Vagina (tissue), 2 donors: ENCODE measurements around the gene MED15. TPM values are rescaled to one million over a fixed set of nuclear protein-coding genes. Genes with fewer than 3 reads are reported as not detected.

Source experiments
- DNase-seq, 2 donors: peaks; one replicate each; pipeline ENCODE4 v3.0.0-alpha.2; 2017; ENCODE audit errors: extremely low spot score in 2 of 2
- H3K27ac ChIP-seq: fragments of 200-600 bp; sonication (generic); one replicate; pipeline ENCODE4 v1.5.1; 2019
- H3K27me3 ChIP-seq: fragments of 200-600 bp; sonication (generic); one replicate; pipeline ENCODE4 v1.5.1; 2019
- H3K36me3 ChIP-seq, 2 donors: fragments of 200-600 bp; sonication (generic); one replicate each; pipeline ENCODE4 v1.5.1; 2017 to 2019
- H3K4me1 ChIP-seq: fragments of 200-600 bp; sonication (generic); one replicate; pipeline ENCODE4 v1.5.1; 2019
- H3K4me3 ChIP-seq, 2 donors: fragments of 200-600 bp; sonication (generic); 1 replicate in 1 of 2; 2 replicates in 1 of 2; pipeline ENCODE4 v1.5.1; 2016 to 2019
- H3K9me3 ChIP-seq: fragments of 200-600 bp; sonication (generic); one replicate; pipeline ENCODE4 v1.5.1; 2019
- POLR2A ChIP-seq, 2 donors: fragments of 450-650 bp; IDR thresholded peaks; one replicate each; pipeline ENCODE4 v1.6.1; 2017; ENCODE audit warnings: antibody characterized with exemption in 2 of 2, mild to moderate bottlenecking in 2 of 2, moderate library complexity in 2 of 2
- POLR2AphosphoS5 ChIP-seq, 2 donors: sonication (generic); formaldehyde crosslinking; IDR thresholded peaks; one replicate each; pipeline ENCODE4 v1.9.0; 2017; ENCODE audit warnings: antibody characterized with exemption in 2 of 2, mild to moderate bottlenecking in 2 of 2, low read depth in 1 of 2; ENCODE audit not compliant: insufficient read depth in 1 of 2
- intact Hi-C: fragments of 100-400 bp; cut with DNase I; formaldehyde crosslinking; loops from one replicate; pipeline ENCODE4 v1.15.1; 2023
- total RNA-seq: library from RNA; depleted of rRNA; stranded (reverse); fragments of >200 nt; gene quantifications from one replicate; pipeline ENCODE4 v1.2.3, GENCODE V29; 2016
- TF ChIP-seq, protein P1 (sequence below), 3 experiments: fragments of 450-650 bp in 2 of 3; fragments of 200-600 bp in 1 of 3; sonication (generic) in 1 of 3; IDR thresholded peaks; one replicate each; pipeline ENCODE4 v1.5.1; 2017 to 2019; ENCODE audit warnings: antibody characterized with exemption in 3 of 3, mild to moderate bottlenecking in 2 of 3, moderate library complexity in 2 of 3

MED15 gene
- total RNA-seq, 1 donor from 2014 or later = 72.2 TPM

DNA sequence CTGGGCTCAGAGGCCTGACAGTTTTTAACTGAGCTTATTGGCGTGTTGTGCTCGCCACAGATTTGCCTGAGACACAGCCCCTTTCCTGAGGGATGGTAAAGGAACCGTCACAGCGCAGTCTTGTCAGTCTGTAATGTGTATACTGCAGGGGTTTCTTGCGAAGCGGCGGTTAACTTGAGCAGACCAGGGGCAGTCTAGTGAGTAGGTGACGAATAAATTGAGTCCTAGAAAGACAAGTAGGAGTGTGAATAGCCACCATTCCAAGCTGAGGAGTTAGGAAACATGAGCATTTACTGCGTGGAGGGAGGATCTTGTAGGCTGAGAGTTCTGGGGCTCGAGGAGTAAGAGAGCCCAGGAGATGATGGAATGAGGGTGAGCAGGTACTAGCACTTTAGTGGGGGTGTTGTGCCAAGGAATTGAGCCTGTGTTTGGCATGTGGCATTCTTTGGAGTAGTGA lies 1.4 kb downstream of the MED15 start:
- Histone ChIP-seq H3K9me3 (no peaks in the 10 kb centered on the region), H3K4me3 (peak overlapping the region; percentile 84 to 93), H3K4me1 (peaks cover 47% of the 10 kb centered on the region), H3K27me3 (no peaks in the 10 kb centered on the region), H3K36me3 (no peaks in the 10 kb centered on the region), H3K27ac (peak overlapping the region; percentile 94)
- no peak for DNase-seq
- intact Hi-C loops = loop anchor here (5.0 to 10.0 kb wide), 2 partner anchors 43 to 406 kb away; partner anchors contain the start of gene CRKL
- TF ChIP-seq POLR2A (IDR thresholded peaks at IDR 0.05) = no peak
- TF ChIP-seq, protein P1, sequence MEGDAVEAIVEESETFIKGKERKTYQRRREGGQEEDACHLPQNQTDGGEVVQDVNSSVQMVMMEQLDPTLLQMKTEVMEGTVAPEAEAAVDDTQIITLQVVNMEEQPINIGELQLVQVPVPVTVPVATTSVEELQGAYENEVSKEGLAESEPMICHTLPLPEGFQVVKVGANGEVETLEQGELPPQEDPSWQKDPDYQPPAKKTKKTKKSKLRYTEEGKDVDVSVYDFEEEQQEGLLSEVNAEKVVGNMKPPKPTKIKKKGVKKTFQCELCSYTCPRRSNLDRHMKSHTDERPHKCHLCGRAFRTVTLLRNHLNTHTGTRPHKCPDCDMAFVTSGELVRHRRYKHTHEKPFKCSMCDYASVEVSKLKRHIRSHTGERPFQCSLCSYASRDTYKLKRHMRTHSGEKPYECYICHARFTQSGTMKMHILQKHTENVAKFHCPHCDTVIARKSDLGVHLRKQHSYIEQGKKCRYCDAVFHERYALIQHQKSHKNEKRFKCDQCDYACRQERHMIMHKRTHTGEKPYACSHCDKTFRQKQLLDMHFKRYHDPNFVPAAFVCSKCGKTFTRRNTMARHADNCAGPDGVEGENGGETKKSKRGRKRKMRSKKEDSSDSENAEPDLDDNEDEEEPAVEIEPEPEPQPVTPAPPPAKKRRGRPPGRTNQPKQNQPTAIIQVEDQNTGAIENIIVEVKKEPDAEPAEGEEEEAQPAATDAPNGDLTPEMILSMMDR (IDR thresholded peaks at IDR 0.05) = no peak
- TF ChIP-seq POLR2AphosphoS5 (IDR thresholded peaks at IDR 0.05; ENCODE audit: insufficient read depth in 1 of 2, low read depth in 1 of 2) = no peak

DNA sequence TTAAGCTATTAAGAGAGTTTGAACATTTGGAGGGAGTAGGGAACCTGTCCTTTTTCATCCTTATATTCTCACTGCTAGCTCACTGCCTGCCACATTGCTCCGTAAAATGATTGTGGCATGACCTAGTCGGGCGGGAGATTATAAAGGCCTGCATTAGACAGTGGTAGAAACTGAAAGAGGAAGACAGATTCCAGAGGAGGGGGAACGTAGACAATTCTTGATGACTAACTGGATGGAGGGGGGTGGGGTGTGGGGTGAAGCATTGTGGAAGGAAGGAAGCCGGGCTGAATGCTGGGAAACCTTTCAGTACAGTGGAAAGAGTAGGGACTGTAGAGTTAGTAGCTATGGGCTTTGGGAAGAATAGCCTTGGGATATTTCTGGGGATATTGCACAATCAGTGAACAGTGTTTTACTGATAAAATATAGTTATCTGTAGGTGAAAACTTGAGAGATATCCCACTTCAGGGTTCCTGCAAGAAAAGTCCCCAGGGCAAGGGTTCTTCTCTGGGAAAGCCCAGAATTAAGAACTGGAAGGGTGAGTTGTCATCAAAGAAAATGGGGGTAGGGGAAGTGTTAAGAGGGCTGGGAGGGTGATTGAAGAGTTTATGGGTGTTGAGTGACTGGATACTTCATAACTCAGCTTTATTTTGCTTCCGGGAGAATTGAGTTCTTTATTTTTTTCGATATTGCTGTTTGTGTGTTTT lies 2.1 kb downstream of the MED15 start:
- H3K4me3 ChIP-seq = peak overlapping the region; percentile 84 to 93
- intact Hi-C loops = loop anchor here (5.0 to 10.0 kb wide), 2 partner anchors 43 to 405 kb away; partner anchors contain the start of gene CRKL
- peaks cover 53% of the 10 kb centered on the region for H3K4me1 ChIP-seq
- no peaks in the 10 kb centered on the region for H3K36me3 ChIP-seq
- no peak for DNase-seq
- H3K27ac ChIP-seq = peak overlapping the region; percentile 94
- H3K27me3 ChIP-seq = no peaks in the 10 kb centered on the region
- no peaks in the 10 kb centered on the region for H3K9me3 ChIP-seq
- peak in 1 of 2 donors; percentile 85 for TF ChIP-seq POLR2AphosphoS5 (IDR thresholded peaks at IDR 0.05; ENCODE audit: insufficient read depth in 1 of 2, low read depth in 1 of 2)
- TF ChIP-seq, protein P1 (IDR thresholded peaks at IDR 0.05) = no peak
- no peak for TF ChIP-seq POLR2A (IDR thresholded peaks at IDR 0.05)

DNA sequence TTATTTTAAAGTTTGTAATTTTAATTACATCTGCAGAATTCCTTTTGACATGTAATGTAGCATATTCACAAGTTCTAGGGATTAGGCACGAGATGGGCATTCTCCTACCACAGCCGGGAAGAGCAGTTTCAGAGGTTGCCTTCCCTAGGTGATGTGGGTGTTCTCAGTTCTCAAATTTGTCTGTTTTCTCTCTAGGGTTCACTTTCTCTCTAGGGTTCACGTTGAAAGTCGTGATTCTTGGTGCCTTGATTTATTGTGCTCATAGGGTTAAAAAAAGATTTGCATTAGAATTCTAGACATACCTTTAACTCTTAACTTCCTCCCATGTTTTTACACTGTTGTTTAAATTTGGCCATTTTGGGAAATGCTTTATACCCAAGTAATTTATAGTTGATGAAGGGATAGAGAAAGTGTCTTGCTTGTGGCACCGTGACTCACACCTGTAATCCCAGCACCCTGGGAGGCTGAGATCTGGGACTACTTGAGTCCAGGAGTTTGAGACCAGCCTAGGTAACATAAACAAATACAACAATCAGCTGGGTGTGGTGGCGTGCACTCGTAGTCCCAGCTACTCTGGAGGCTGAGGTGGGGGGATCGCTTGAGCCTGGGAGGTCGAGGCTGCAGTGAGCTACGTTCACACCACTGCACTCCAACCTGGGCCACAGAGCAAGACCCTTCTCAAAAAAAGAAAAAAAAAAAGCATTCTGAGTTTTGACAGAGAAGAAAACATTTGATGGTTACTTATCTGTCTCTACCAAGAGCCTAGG lies 3.6 kb downstream of the MED15 start:
- no peak for DNase-seq
- H3K4me1 ChIP-seq = peaks cover 67% of the 10 kb centered on the region
- intact Hi-C loops = no loop called here
- peak overlapping the region; percentile 39 for H3K27ac ChIP-seq
- no peak for TF ChIP-seq POLR2A (IDR thresholded peaks at IDR 0.05)
- TF ChIP-seq, protein P1 (IDR thresholded peaks at IDR 0.05) = no peak
- no peak for TF ChIP-seq POLR2AphosphoS5 (IDR thresholded peaks at IDR 0.05; ENCODE audit: insufficient read depth in 1 of 2, low read depth in 1 of 2)
- no peak overlapping the region for H3K4me3 ChIP-seq
- H3K9me3 ChIP-seq = no peaks in the 10 kb centered on the region
- H3K36me3 ChIP-seq = no peaks in the 10 kb centered on the region
- H3K27me3 ChIP-seq = no peaks in the 10 kb centered on the region

DNA sequence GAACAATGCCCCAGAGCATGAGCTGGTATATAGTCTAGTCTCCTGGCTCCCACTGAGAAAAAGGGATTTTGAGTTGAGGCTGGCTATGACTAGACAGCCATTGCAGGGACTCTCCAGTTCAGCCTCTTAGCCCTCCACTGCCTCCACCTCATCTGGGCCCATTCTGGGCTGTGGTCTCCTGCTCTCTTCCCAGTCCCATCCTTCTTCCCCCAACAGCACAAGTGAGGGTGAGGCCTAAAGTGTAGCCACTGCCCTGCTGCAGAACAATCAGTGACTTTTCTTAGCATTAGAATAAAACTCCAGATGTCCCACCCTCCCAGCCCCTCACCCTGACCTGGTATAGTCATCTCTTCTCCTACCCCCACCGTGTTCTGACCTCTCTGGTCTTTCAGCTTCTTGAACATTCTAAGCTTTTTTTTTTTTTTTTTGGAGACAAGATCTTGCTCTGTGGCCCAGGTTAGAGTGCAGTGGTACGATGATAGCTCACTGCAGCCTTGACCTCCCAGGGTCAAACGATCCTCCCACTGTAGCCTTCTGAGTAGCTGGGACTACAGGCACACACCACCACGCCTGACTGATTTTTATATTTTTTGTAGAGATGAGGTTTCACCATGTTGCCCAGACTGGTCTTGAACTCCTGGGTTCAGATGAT lies 4.3 kb downstream of the MED15 start:
- Histone ChIP-seq H3K4me3 (no peak overlapping the region), H3K4me1 (peaks cover 68% of the 10 kb centered on the region), H3K9me3 (no peaks in the 10 kb centered on the region), H3K36me3 (no peaks in the 10 kb centered on the region), H3K27ac (peak overlapping the region; percentile 39), H3K27me3 (no peaks in the 10 kb centered on the region)
- TF ChIP-seq POLR2AphosphoS5 (IDR thresholded peaks at IDR 0.05; ENCODE audit: insufficient read depth in 1 of 2, low read depth in 1 of 2) (no peak), POLR2A (IDR thresholded peaks at IDR 0.05) (no peak)
- TF ChIP-seq, protein P1 (IDR thresholded peaks at IDR 0.05) = no peak
- intact Hi-C loops = no loop called here
- DNase-seq = no peak
